ENCODE measurements around the gene RSBN1L. TPM values are rescaled to one million over a fixed set of nuclear protein-coding genes. Genes with fewer than 3 reads are reported as not detected.
"Not testable (repeated sequence)": the region's sequence is repeated elsewhere in the genome, so short reads cannot be mapped to it uniquely, and the experiment has no call there.

RSBN1L gene
- polyA plus RNA-seq, 1 of the 3 experiments (the other 2 are of a cell fraction): 6.5 TPM

DNA sequence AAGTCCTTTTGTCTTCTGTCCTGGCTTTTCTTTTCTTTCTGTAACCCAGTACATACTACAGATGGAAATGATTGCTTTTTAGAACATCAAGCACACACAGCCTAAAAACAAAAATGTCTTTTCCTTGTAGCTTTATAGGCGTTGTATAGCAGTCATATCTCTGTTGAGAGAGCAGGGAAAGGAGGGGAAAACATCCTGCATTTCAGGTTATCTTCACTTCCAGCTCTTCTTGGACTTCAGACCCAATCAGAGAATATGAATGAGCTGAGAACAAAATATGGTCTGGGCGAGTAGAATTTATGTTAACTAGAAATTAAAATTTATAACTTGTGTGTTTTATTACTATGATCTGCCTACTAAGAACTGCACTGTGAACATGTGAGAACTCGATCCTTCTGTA lies 87.3 kb downstream of the RSBN1L start (continued):
- TF ChIP-seq GABPA (IDR thresholded peaks at IDR 0.05; ENCODE audit: low read depth): no peak
- TF ChIP-seq MXI1 (IDR thresholded peaks at IDR 0.05; ENCODE audit: low read depth, low read length): no peak
- no peak for TF ChIP-seq EZH2phosphoT487 (IDR thresholded peaks at IDR 0.05; ENCODE audit: borderline replicate concordance, low read depth)
- TF ChIP-seq FOSL2 (IDR thresholded peaks at IDR 0.05; ENCODE audit: borderline replicate concordance, low read depth): no peak
- no peak for TF ChIP-seq NFIC (IDR thresholded peaks at IDR 0.05; ENCODE audit: borderline replicate concordance)
- no peak for TF ChIP-seq TCF12 (IDR thresholded peaks at IDR 0.05)
- TF ChIP-seq TAF1 (IDR thresholded peaks at IDR 0.05; ENCODE audit: borderline replicate concordance, low read depth, low read length): no peak

DNA sequence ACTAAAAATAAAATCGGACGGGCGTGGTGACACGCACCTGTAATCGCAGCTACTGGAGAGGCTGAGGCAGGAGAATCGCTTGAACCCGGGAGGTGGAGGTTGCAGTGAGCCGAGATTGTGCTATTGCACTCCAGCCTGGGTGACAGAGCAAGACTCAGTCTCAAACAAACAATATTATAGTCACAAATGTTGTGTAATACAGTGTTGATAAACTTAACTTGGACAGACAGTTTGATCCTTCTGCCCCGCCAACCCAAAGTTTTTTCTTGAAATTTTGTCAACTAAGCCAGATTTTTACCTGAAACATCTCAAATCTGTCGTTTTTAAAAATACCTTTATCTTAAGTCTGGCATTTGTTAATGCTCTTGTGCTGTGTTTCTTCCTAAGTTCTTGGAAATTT lies 88.2 kb downstream of the RSBN1L start:
- H2AFZ ChIP-seq (ENCODE audit: low read depth); H3K4me3 ChIP-seq (ENCODE audit: low read depth in 2 of 2, low read length in 1 of 2); H3K9me2 ChIP-seq; H3F3A ChIP-seq (replicated peaks; ENCODE audit: insufficient read depth); H3K9me3 ChIP-seq; H3K4me2 ChIP-seq; H3K27ac ChIP-seq (ENCODE audit: low read depth in 2 of 2, low read length in 1 of 2); DNase-seq; POLR2A ChIA-PET; H3K9ac ChIP-seq; H3K4me1 ChIP-seq (ENCODE audit: control insufficient read depth in 1 of 2, insufficient read depth in 2 of 2, low read depth in 1 of 2, low read length in 1 of 2); H3K27me3 ChIP-seq (ENCODE audit: insufficient read depth); H4K20me1 ChIP-seq (ENCODE audit: insufficient read depth); H3K79me2 ChIP-seq (ENCODE audit: insufficient read depth): not testable (repeated sequence)
- CTCF ChIA-PET: interaction anchor here (0.7 to 1.1 kb wide), 3 partner anchors 18 to 133 kb away, joined by 3 to 4 read pairs (median 3); no protein-coding TSS in a partner anchor
- WGBS (ENCODE audit: low lambda C conversion rate): 98% methylated on average over 10 of the region's 10 CpGs
- peaks cover 32 to 41% of the 10 kb centered on the region in 2 experiments for H3K36me3 ChIP-seq (replicated peaks in 1 of 2; ENCODE audit: control insufficient read depth in 1 of 2, insufficient read depth in 2 of 2, low read length in 1 of 2)

DNA sequence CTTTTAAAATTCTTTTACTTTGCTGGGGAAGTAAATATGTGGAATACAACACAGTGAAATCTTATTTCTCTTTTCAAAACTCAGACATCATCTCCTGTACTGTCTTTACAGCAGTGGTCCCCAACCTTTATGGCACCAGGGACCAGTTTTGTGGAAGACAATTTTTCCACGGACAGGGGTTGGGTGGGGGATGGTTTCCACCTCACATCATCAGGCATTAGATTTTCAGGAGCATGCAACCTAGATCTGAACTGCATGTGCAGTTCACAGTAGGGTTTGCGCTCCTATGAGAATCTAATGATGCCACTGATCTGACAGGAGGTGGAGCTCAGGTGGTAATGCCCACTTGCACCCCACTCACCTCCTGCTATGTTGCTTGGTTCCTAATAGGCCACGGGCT lies 89.8 kb downstream of the RSBN1L start:
- H3K27ac ChIP-seq (ENCODE audit: low read depth in 2 of 2, low read length in 1 of 2): no peak overlapping the region

More for the DNA sequence above, 89.8 kb downstream of the RSBN1L start:
- Histone ChIP-seq H3K9me2 (no peaks in the 10 kb centered on the region), H3K4me1 (ENCODE audit: control insufficient read depth in 1 of 2, insufficient read depth in 2 of 2, low read depth in 1 of 2, low read length in 1 of 2) (no peaks in the 10 kb centered on the region), H3K36me3 (replicated peaks in 1 of 2; ENCODE audit: control insufficient read depth in 1 of 2, insufficient read depth in 2 of 2, low read length in 1 of 2) (peaks cover 18 to 29% of the 10 kb centered on the region in 2 experiments), H4K20me1 (ENCODE audit: insufficient read depth) (no peaks in the 10 kb centered on the region), H3K9me3 (no peaks in the 10 kb centered on the region), H3F3A (replicated peaks; ENCODE audit: insufficient read depth) (peaks cover 6% of the 10 kb centered on the region), H3K79me2 (ENCODE audit: insufficient read depth) (no peaks in the 10 kb centered on the region), H3K4me3 (ENCODE audit: low read depth in 2 of 2, low read length in 1 of 2) (no peak overlapping the region), H3K9ac (no peak overlapping the region), H2AFZ (ENCODE audit: low read depth) (no peak overlapping the region), H3K4me2 (no peak overlapping the region), H3K27me3 (ENCODE audit: insufficient read depth) (no peaks in the 10 kb centered on the region)
- 95% methylated on average over 3 of the region's 3 CpGs for WGBS (ENCODE audit: low lambda C conversion rate)
- CTCF ChIA-PET: interaction anchor here (1.2 kb wide), 1 partner anchor 27 kb away, joined by 3 read pairs; no protein-coding TSS in a partner anchor
- TF ChIP-seq RCOR1 (IDR thresholded peaks at IDR 0.05; ENCODE audit: low read length): no peak
- no peak for TF ChIP-seq RFX5 (IDR thresholded peaks at IDR 0.05; ENCODE audit: low read length)
- TF ChIP-seq NFIC (IDR thresholded peaks at IDR 0.05; ENCODE audit: borderline replicate concordance): no peak
- TF ChIP-seq, protein P1, sequence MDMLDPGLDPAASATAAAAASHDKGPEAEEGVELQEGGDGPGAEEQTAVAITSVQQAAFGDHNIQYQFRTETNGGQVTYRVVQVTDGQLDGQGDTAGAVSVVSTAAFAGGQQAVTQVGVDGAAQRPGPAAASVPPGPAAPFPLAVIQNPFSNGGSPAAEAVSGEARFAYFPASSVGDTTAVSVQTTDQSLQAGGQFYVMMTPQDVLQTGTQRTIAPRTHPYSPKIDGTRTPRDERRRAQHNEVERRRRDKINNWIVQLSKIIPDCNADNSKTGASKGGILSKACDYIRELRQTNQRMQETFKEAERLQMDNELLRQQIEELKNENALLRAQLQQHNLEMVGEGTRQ (IDR thresholded peaks at IDR 0.05; ENCODE audit: borderline replicate concordance, low read depth, low read length): no peak
- TF ChIP-seq GABPA (IDR thresholded peaks at IDR 0.05; ENCODE audit: low read depth): no peak
- TF ChIP-seq, protein P2, sequence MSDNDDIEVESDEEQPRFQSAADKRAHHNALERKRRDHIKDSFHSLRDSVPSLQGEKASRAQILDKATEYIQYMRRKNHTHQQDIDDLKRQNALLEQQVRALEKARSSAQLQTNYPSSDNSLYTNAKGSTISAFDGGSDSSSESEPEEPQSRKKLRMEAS (IDR thresholded peaks at IDR 0.05; ENCODE audit: low read depth): no peak
- TF ChIP-seq, protein P3, sequence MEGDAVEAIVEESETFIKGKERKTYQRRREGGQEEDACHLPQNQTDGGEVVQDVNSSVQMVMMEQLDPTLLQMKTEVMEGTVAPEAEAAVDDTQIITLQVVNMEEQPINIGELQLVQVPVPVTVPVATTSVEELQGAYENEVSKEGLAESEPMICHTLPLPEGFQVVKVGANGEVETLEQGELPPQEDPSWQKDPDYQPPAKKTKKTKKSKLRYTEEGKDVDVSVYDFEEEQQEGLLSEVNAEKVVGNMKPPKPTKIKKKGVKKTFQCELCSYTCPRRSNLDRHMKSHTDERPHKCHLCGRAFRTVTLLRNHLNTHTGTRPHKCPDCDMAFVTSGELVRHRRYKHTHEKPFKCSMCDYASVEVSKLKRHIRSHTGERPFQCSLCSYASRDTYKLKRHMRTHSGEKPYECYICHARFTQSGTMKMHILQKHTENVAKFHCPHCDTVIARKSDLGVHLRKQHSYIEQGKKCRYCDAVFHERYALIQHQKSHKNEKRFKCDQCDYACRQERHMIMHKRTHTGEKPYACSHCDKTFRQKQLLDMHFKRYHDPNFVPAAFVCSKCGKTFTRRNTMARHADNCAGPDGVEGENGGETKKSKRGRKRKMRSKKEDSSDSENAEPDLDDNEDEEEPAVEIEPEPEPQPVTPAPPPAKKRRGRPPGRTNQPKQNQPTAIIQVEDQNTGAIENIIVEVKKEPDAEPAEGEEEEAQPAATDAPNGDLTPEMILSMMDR (IDR thresholded peaks at IDR 0.05): no peak
- no peak for TF ChIP-seq MXI1 (IDR thresholded peaks at IDR 0.05; ENCODE audit: low read depth, low read length)
- TF ChIP-seq RXRA (IDR thresholded peaks at IDR 0.05; ENCODE audit: borderline replicate concordance, low read depth): no peak
- no peak for TF ChIP-seq RAD21 (IDR thresholded peaks at IDR 0.05; ENCODE audit: low read length)
- TF ChIP-seq FOXM1 (IDR thresholded peaks at IDR 0.05; ENCODE audit: low read depth): no peak
- TF ChIP-seq ELF1 (IDR thresholded peaks at IDR 0.05): no peak
- no peak for TF ChIP-seq TCF12 (IDR thresholded peaks at IDR 0.05)
- no peak for TF ChIP-seq MEF2A (IDR thresholded peaks at IDR 0.05; ENCODE audit: borderline replicate concordance, low read depth)
- TF ChIP-seq FOSL2 (IDR thresholded peaks at IDR 0.05; ENCODE audit: borderline replicate concordance, low read depth): no peak
- TF ChIP-seq, protein P4, sequence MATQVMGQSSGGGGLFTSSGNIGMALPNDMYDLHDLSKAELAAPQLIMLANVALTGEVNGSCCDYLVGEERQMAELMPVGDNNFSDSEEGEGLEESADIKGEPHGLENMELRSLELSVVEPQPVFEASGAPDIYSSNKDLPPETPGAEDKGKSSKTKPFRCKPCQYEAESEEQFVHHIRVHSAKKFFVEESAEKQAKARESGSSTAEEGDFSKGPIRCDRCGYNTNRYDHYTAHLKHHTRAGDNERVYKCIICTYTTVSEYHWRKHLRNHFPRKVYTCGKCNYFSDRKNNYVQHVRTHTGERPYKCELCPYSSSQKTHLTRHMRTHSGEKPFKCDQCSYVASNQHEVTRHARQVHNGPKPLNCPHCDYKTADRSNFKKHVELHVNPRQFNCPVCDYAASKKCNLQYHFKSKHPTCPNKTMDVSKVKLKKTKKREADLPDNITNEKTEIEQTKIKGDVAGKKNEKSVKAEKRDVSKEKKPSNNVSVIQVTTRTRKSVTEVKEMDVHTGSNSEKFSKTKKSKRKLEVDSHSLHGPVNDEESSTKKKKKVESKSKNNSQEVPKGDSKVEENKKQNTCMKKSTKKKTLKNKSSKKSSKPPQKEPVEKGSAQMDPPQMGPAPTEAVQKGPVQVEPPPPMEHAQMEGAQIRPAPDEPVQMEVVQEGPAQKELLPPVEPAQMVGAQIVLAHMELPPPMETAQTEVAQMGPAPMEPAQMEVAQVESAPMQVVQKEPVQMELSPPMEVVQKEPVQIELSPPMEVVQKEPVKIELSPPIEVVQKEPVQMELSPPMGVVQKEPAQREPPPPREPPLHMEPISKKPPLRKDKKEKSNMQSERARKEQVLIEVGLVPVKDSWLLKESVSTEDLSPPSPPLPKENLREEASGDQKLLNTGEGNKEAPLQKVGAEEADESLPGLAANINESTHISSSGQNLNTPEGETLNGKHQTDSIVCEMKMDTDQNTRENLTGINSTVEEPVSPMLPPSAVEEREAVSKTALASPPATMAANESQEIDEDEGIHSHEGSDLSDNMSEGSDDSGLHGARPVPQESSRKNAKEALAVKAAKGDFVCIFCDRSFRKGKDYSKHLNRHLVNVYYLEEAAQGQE (IDR thresholded peaks at IDR 0.05; ENCODE audit: low read depth, low read length): no peak
- TF ChIP-seq FOXJ3 (CRISPR knock-in tag; IDR thresholded peaks at IDR 0.05): no peak
- POLR2A ChIA-PET: no interaction called here
- DNase-seq: no peak
